Measurements from ENCODE around the gene GINS3.
A peak's percentile ranks its signal among the peaks of the same experiment; 100 is the strongest.

GINS3 gene

DNA sequence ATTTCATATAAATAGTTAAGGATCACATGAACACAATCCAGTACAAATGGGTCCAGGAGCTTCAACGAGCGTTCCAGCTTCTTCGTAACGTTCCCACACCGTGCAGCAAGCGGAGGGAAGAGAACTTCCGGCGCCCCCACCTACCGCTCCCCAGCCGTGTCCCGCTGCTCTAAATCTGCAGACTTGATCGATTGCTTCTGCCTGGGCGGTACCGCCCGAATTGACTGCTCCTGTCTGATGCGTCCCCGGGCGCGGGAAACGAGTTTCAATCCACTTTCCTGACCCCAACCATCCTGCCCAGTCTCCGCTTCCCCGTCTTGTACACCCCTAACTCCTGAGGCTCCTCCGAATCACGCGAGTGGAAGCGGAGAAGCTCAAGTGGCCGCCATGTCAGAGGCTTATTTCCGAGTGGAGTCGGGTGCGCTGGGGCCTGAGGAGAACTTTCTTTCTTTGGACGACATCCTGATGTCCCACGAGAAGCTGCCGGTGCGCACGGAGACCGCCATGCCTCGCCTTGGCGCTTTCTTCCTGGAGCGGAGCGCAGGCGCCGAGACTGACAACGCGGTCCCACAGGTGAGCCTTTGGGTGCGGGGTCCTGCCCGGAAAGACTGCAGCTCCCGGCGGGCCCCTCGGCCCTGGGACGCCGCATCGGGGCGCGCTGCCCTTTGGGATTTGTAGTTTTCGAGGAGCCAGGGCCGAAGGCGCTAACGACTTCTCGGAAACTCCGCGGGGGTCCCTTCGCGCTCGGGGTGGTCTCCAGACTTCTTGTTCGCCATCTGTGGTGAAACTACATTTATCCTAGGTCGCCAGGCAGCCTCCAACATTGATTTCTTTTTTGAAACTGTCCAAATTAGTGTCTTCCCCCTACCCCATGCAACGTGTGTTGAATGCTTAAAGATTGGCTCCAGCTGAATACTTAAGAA lies at the start of gene GINS3:
Gene GINS3, plus strand, starts transcription at position 257 of the 923 bp plus-strand sequence. Its CDS starts 131 bp downstream, at position 388.
- peak; percentile 90 for DNase-seq

DNA sequence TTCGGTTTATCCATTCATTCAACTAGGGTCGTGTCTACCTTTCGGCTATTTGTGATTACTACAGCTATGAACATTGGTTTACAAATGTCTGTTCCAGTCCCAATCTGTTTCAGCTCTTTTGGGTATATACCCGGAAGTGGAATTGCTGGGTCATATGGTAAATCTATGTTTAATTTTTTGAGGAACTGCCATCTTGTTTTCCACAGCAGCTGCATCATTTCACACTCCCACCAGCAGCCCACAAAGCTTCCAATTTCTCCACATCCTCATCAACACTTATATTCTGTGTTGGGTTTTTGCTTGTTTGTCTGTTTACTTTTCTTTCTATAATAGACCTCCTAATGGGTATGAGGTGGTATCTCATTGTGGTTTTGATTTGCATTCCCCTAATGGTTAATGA lies 48.7 kb upstream of the GINS3 start:
- no peak for DNase-seq

GRCh38 chr16:58345574-58346354 lies 46.5 kb upstream of the GINS3 start:
- DNase-seq: peak; percentile 21

- no peak for DNase-seq
These were observed 45.4 kb upstream of the GINS3 start for GRCh38 chr16:58346831-58347371.

DNA sequence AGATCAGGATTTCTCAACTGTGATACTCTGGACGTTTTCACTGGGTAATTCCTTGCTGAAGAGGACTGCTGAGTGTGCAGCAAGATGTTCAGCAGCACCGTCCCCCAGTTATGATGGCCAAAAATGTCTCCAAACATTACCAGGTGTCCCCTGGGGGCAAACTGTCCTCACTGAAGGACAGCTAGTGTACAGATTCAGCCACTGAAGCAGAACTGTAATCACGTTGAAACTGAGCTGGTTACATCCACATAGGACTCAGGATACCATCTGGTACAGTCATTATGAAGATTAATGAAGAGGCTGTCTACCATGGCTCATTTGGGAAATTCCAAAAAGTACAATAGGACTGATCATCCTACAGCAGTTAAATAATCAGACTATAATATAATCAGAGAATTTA lies 43.3 kb upstream of the GINS3 start:
- DNase-seq: no peak

DNA sequence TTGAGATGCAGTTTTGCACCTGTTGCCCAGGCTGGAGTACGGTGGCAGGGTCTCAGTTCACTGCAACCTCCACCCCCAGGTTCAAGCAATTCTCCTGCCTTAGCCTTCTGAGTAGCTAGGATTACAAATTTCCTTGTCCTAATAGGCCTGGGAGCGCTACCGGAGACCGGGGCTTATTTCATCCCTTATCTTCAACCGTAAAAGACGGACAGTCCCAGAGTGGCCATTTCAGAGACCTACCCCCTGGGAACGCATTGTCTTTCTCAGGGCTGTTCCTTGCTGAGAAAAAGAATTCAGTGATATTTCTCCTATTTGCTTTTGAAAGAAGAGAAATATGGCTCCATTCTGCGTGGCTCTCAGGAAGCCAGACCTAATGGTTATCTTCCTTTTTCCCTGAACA lies 39.6 kb upstream of the GINS3 start:
- DNase-seq: no peak

DNA sequence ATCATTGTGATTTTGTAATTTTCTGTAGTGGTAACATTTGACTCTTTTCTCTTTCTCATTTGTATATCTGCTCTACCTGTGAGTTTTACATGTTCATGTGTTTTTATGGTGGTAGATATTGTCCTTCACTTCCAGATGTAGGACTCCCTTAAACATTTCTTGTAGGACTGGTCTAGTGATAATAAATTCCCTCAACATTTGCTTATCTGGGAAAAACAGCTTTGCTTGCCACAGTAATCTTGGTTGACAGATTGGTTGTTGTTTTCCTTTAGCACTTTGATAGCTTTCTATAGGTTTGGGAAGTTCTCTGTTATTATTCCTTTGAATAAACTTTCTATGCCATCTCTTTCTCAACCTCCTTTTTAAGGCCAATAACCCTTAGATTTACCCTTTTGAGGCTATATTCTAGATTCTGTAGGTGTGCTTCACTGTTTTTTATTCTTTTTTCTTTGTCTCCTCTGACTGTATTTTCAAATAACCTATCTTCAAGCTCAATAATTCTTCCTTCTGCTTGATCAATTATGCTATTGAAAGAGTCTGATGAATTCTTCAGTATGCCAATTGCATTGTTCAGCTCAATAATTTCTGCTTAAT lies 32.1 kb upstream of the GINS3 start:
- DNase-seq: peak; percentile 31

DNA sequence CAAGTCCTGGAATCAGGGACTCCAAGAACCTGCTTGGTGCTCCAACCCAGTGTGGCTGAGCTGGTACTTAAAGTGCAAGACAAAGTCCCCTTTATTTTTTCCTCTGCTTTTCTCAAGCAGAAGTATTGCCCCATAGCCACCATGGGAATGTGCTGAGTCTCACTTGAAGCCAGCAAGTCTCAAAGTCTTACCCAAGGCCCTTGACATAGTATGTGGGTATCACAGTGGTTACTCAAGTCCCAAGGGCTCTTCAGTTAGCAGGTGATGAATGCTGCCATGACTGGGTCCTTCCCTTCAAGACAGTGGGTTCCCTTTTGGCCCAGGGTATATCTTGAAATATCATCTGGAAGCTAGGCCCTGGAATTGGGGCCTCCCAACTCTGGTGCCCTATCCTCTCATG lies 30.5 kb upstream of the GINS3 start:
- no peak for DNase-seq

GRCh38 chr16:58363746-58364393 lies 28.4 kb upstream of the GINS3 start:
- no peak for DNase-seq

- DNase-seq: no peak
These were observed 26.6 kb upstream of the GINS3 start for GRCh38 chr16:58365623-58366022.

- DNase-seq: peak; percentile 54
These were observed 25.8 kb upstream of the GINS3 start for GRCh38 chr16:58366247-58367031.

GRCh38 chr16:58367252-58367651 lies 25.0 kb upstream of the GINS3 start:
- DNase-seq: no peak

DNA sequence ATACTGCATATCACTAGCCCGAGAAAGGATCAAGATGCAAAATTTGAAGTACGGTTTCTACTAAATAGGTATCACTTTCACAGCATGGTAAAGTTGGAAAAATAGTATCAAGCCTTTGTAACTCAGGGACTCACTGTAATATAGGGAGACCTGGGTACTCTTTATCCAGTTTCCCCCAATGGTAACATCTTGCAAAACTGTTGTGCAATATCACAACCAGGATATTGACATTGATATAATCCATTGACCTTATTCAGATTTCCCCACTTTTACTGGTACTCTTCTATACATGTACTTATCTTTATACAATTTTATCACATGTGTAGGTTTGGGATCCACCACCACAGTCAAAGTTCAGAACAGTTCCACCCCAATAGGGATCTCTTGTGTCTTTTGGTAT lies 20.4 kb upstream of the GINS3 start:
- no peak for DNase-seq

DNA sequence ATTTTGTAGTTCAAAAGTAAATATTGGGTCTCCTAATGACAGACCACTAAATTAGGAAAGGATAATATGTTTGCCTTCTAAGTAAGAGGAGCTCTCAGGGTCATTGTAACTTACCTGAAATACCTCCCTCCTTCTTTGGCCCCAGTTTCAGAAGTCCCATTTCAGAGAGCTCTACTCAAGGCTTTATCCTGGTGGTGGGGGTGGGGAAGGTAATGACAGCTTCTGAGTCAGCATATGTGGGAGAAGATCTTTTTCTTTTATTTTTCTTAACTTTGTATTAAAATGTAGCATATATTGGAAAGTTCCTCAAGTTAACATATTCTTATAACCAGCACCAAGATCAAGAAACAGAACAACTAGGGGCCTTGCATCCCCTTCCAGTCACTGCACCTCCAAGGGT lies 16.9 kb upstream of the GINS3 start:
- no peak for DNase-seq

- DNase-seq: no peak
These were observed 14.3 kb upstream of the GINS3 start for GRCh38 chr16:58377932-58378331.

GRCh38 chr16:58378401-58378800 lies 13.9 kb upstream of the GINS3 start:
- DNase-seq: no peak

DNA sequence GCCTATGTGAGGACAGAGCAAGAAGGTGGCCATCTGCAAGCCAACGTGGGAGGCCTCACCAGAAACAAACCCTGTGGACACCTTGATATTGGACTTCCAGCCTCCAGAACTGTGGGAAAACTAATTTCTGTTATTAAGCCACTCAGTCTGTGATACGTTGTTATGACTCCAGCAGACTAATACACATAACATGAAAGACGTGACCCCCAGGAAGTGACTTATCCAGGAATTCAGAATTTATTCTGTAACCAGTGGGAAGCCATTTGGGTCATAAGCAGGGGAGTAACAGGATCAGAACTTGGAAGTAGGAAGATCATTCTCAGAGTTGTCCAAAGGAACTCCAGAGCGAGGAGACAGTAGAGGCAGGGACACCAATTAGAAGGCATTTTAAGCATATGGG lies 12.5 kb upstream of the GINS3 start:
- no peak for DNase-seq

GRCh38 chr16:58381661-58382060 lies 10.6 kb upstream of the GINS3 start:
- no peak for DNase-seq

DNA sequence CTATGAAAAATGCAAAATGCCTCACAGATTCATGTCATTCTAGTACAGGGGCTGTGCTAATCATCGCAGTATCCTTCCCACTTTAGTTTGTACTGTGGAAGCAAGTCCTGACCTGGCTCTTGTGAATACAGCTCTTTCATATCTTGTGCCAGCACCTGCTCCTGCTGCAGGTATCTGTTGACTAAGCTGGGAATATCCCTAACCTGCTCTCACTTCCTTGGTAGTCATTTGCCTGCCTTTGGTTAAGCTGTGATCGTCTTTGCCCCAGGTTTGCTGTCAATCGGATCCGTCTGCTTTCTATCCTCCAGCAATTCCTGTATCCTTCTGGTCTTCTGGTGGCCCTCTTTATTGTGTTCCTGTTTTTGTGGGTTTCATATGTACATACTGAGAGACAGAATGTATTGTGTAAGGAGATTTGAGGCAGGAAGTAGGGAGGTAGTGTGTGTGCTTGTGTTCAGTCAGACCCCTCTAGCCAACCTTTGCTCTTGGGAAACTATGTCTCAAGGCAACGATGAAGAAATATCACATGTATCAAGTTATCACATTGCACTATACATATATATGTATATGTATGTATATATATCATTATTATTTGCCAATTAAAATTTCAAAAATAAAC lies 7.7 kb upstream of the GINS3 start:
- no peak for DNase-seq

- no peak for DNase-seq
These were observed 7.0 kb upstream of the GINS3 start for GRCh38 chr16:58385218-58385773.

- no peak for DNase-seq
These were observed 2.5 kb upstream of the GINS3 start for GRCh38 chr16:58389724-58390123.
